NB4 (cell line): Measurements from ENCODE around the gene SAP30L.

Source experiments
- DNase-seq: peaks from one replicate; pipeline ENCODE4 v3.0.0; 2010; ENCODE audit warnings: low read depth
- H3K4me3 ChIP-seq: one replicate; pipeline ENCODE4 v1.5.1; 2011; ENCODE audit warnings: mild to moderate bottlenecking, low read depth, low read length, moderate library complexity
- CTCF ChIP-seq: IDR thresholded peaks from one replicate; pipeline ENCODE4 v1.5.1; 2012; ENCODE audit warnings: low read depth, low read length
- MAX ChIP-seq: IDR thresholded peaks from 2 replicates; pipeline ENCODE4 v1.6.1; 2011; ENCODE audit warnings: low read depth, low read length
- MYC ChIP-seq: IDR thresholded peaks from 2 replicates; pipeline ENCODE4 v1.6.1; 2011; ENCODE audit warnings: low read depth, low read length
- POLR2A ChIP-seq: IDR thresholded peaks from 2 replicates; pipeline ENCODE4 v1.6.1; 2011; ENCODE audit warnings: mild to moderate bottlenecking; ENCODE audit not compliant: insufficient read length; ENCODE audit errors: extremely low read depth

Gene SAP30L

DNA sequence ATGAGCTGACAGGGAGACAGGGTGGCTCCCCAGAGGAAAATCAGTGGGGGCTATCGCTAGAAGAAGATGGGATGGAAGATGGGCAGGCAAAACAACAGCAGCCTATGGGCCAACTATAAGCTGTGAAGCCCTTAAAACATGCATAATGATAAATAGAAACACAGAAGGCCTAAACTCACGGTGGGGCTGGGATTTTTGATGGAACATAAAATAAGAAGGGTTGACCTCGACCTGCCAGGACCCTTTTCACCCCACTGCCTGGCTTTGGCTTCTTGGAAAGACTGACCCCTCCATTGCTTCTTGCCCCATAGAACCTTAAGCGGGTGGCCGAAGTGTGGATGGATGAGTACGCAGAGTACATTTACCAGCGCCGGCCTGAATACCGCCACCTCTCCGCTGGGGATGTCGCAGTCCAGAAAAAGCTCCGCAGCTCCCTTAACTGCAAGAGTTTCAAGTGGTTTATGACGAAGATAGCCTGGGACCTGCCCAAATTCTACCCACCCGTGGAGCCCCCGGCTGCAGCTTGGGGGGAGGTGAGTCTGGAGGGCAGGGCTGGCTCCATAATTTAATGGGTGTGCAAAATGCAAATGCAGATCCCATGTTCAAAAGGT, 36.5 kb upstream of the SAP30L start:
- H3K4me3 ChIP-seq, result no peak overlapping the region
- no peak for DNase-seq
- no peak for TF ChIP-seq CTCF
- no peak for TF ChIP-seq POLR2A
- TF ChIP-seq MYC, result no peak
- no peak for TF ChIP-seq MAX

- TF ChIP-seq MYC (no peak), CTCF (no peak), MAX (no peak), POLR2A (no peak)
- DNase-seq, result no peak
- H3K4me3 ChIP-seq, result no peak overlapping the region
These were observed 35.8 kb upstream of the SAP30L start for GRCh38 chr5:154410008-154410407.

- DNase-seq, result no peak
- no peak overlapping the region for H3K4me3 ChIP-seq
- TF ChIP-seq POLR2A (no peak), MAX (no peak), CTCF (no peak)
These were observed 35.0 kb upstream of the SAP30L start for GRCh38 chr5:154410786-154411185.

DNA sequence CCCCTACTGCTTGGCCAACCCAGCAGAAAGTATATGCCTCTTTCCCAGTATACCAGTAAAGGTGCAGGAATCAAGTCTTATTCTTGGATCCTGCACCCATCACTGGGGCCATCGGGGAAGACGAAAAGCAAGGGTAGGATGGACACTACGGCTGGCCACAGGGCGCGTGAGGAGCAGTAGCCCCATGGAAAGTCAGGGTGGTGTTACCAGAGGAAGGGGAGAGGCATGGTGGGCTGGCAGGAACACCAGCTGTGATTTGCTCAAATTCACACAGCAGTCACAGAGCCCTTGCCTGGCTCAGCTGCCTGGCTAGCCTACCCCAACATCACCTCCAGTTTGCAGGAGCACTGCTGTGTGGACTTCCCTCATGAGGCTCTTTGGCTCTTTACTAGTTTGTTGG, 34.5 kb upstream of the SAP30L start:
- TF ChIP-seq CTCF (no peak), MYC (no peak), MAX (no peak), POLR2A (no peak)
- no peak for DNase-seq
- no peak overlapping the region for H3K4me3 ChIP-seq

DNA sequence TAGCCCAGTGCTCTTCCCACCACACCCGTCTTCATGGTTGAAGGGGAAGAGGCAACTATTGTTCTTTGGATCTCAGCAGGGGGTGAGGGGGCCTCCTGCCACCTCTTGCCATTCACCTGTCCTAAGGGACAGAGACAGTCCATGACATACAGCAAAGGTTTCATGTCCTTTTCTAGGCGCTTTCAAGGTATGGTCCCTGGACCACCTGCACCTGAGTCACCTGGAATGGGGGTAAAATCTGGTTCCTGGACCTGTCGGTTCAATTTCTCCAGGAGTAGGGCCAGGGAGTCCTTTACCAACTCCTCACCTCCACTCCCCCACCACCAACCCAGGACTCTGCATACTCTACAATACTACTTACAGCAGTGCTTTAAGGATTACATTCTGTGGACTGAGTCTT, 33.5 kb upstream of the SAP30L start:
- TF ChIP-seq MYC (no peak), POLR2A (no peak), MAX (no peak), CTCF (no peak)
- DNase-seq, result no peak
- H3K4me3 ChIP-seq, result no peak overlapping the region

DNA sequence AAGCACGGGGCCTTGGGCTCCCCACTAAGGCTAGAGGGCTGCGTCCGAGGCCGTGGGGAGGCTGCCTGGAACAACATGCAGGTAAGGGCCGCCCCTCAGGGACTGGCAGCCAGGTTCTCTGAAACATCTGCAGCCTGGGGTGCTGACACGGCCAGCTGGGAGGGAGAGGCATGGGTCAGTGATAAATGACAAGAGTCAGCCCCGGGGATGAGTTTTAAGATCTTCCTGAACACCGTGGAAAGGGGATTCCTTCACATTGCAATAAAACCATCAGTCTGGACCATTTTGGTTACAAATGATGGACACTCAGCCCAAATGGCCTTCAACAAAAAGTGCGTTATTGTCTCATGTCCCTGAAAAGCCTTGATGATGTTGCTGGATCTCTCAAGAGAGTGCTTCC, 32.9 kb upstream of the SAP30L start:
- TF ChIP-seq CTCF, result no peak
- no peak for TF ChIP-seq MAX
- no peak for TF ChIP-seq MYC
- no peak for TF ChIP-seq POLR2A
- no peak for DNase-seq
- no peak overlapping the region for H3K4me3 ChIP-seq
